B cell (primary cell): ENCODE results near the gene STPG3. TPM values are rescaled to one million over a fixed set of nuclear protein-coding genes. Genes with fewer than 3 reads are reported as not detected.
"Not testable (repeated sequence)": the region's sequence is repeated elsewhere in the genome, so short reads cannot be mapped to it uniquely, and the experiment has no call there.

Source experiments
- ATAC-seq: fragments of 200-7000 bp; cut with Tn5 transposase; one replicate; pipeline ENCODE4 v1.10.0; 2021; ENCODE audit warnings: low read depth, mild to moderate bottlenecking, moderate number of reproducible peaks, moderate library complexity
- CTCF ChIA-PET: fragments of 350-600 bp; sonication (Branson Sonifier 250); formaldehyde crosslinking; loops from one replicate; lab custom pipeline; 2021; ENCODE audit warnings: antibody characterized with exemption, inconsistent platforms; lab: Charles Lee
- POLR2A ChIA-PET: fragments of 350-600 bp; sonication (Branson Sonifier 250); formaldehyde crosslinking; loops from one replicate; lab custom pipeline; 2021; ENCODE audit warnings: antibody characterized with exemption; lab: Charles Lee
- DNase-seq: peaks from one replicate; pipeline ENCODE4 v3.0.0; 2013
- H2AFZ ChIP-seq: 2 replicates; pipeline ENCODE4 v1.6.1; 2012; ENCODE audit warnings: mild to moderate bottlenecking, low read depth, low read length; ENCODE audit not compliant: insufficient read depth, poor library complexity, severe bottlenecking
- H3K27ac ChIP-seq, 2 donors: 1 replicate in 1 of 2; 2 replicates in 1 of 2; pipeline ENCODE4 v1.5.1; 2012 to 2013; ENCODE audit warnings: low read length in 2 of 2, mild to moderate bottlenecking in 2 of 2, moderate library complexity in 1 of 2
- H3K27me3 ChIP-seq, 4 experiments: fragments of 200-600 bp in 1 of 4; sonication (generic) in 1 of 4; replicated peaks in 1 of 4; 1 replicate in 2 of 4; 2 replicates in 2 of 4; pipeline versions ENCODE4 v1.6.1 to v1.7.0; 2013 to 2016; ENCODE audit warnings: low read length in 3 of 4, mild to moderate bottlenecking in 2 of 4, mixed read lengths in 1 of 4, moderate library complexity in 1 of 4; ENCODE audit not compliant: insufficient read depth in 4 of 4, control insufficient read depth in 3 of 4; ENCODE audit errors: control extremely low read depth in 1 of 4
- H3K36me3 ChIP-seq, 2 experiments: replicated peaks in 1 of 2; 1 replicate in 1 of 2; 2 replicates in 1 of 2; pipeline versions ENCODE4 v1.6.1 to v1.7.1; 2013; ENCODE audit warnings: low read length in 1 of 2; ENCODE audit not compliant: insufficient read depth in 2 of 2, control insufficient read depth in 1 of 2; ENCODE audit errors: control extremely low read depth in 1 of 2, extremely low read depth in 1 of 2
- H3K4me1 ChIP-seq, 2 donors: fragments of 200-600 bp in 1 of 2; sonication (generic) in 1 of 2; 1 replicate in 1 of 2; 2 replicates in 1 of 2; pipeline versions ENCODE4 v1.5.1 to v1.6.1; 2013 to 2017; ENCODE audit warnings: low read length in 2 of 2; ENCODE audit not compliant: control insufficient read depth in 2 of 2, insufficient read depth in 2 of 2
- H3K4me2 ChIP-seq: replicated peaks from 2 replicates; pipeline ENCODE3; 2012; ENCODE audit warnings: mild to moderate bottlenecking, low read depth, low read length; ENCODE audit not compliant: poor library complexity, severe bottlenecking
- H3K4me3 ChIP-seq, 5 experiments: fragments of 200-600 bp in 1 of 5; sonication (generic) in 1 of 5; 1 replicate in 3 of 5; 2 replicates in 2 of 5; pipeline versions ENCODE4 v1.5.1 to v1.7.0; 2011 to 2016; ENCODE audit warnings: low read length in 4 of 5, mild to moderate bottlenecking in 4 of 5, low read depth in 2 of 5, control low read depth in 1 of 5, moderate library complexity in 1 of 5; ENCODE audit not compliant: insufficient read depth in 1 of 5; ENCODE audit errors: control extremely low read depth in 1 of 5, extremely low read depth in 1 of 5
- H3K79me2 ChIP-seq: fragments of 200-600 bp; sonication (generic); one replicate; pipeline ENCODE4 v1.6.0; 2016; ENCODE audit warnings: low read length; ENCODE audit not compliant: control insufficient read depth, insufficient read depth
- H3K9ac ChIP-seq: fragments of 200-600 bp; sonication (generic); 2 replicates; pipeline ENCODE4 v1.6.1; 2017; ENCODE audit warnings: mild to moderate bottlenecking, low read length, moderate library complexity
- H3K9me3 ChIP-seq, 3 donors: one replicate each; pipeline versions ENCODE4 v1.6.1 to v1.7.1; 2013; ENCODE audit warnings: low read length in 2 of 3; ENCODE audit not compliant: control insufficient read depth in 2 of 3, insufficient read depth in 1 of 3; ENCODE audit errors: control extremely low read depth in 1 of 3
- H4K20me1 ChIP-seq: 2 replicates; pipeline ENCODE4 v1.6.0; 2012; ENCODE audit warnings: mild to moderate bottlenecking, low read length; ENCODE audit not compliant: insufficient read depth, control insufficient read depth, poor library complexity, severe bottlenecking
- H3K27ac Mint-ChIP-seq: one replicate; pipeline ENCODE4 v1.8.0; 2021; ENCODE audit warnings: mixed read lengths
- H3K27me3 Mint-ChIP-seq: one replicate; pipeline ENCODE4 v1.8.0; 2021; ENCODE audit warnings: mixed read lengths
- H3K4me1 Mint-ChIP-seq: one replicate; pipeline ENCODE4 v1.8.0; 2021; ENCODE audit warnings: mixed read lengths
- H3K4me3 Mint-ChIP-seq: one replicate; pipeline ENCODE4 v1.8.0; 2021; ENCODE audit warnings: mixed read lengths
- H3K9me3 Mint-ChIP-seq: one replicate; pipeline ENCODE4 v1.8.0; 2022; ENCODE audit warnings: mixed read lengths; ENCODE audit not compliant: insufficient read depth
- EZH2 ChIP-seq: IDR thresholded peaks from 2 replicates; pipeline ENCODE4 v1.6.1; 2012; ENCODE audit warnings: borderline replicate concordance, low read depth, mild to moderate bottlenecking, moderate library complexity, low read length; ENCODE audit not compliant: insufficient read depth, poor library complexity, severe bottlenecking
- WGBS: methylation state at CpG from one replicate; pipeline ENCODE4 v1.1.5; 2013; ENCODE audit warnings: missing lambda C conversion rate; ENCODE audit not compliant: insufficient coverage; 5-methylcytosine and 5-hydroxymethylcytosine counted together
- intact Hi-C: fragments of 100-400 bp; cut with micrococcal nuclease; formaldehyde crosslinking; loops from one replicate; pipeline ENCODE4 v1.10.0; 2022
- polyA plus RNA-seq: library from polyadenylated mRNA; depleted of rRNA; stranded (reverse); fragments of >200 nt; gene quantifications from 2 replicates; pipeline ENCODE4 v1.2.3, GENCODE V29; 2012
- total RNA-seq, 2 donors: library from RNA; stranded (reverse); fragments of 120-200 nt in 1 of 2; gene quantifications; 1 replicate in 1 of 2; 2 replicates in 1 of 2; pipeline versions ENCODE4 v1.2.3 to v1.2.4, GENCODE V29; 2013 to 2022
- TF ChIP-seq, protein P1 (sequence below): fragments of 200-600 bp; IDR thresholded peaks from one replicate; pipeline ENCODE4 v1.8.0; 2022; ENCODE audit warnings: antibody characterized with exemption, mild to moderate bottlenecking

The STPG3 gene
- total and polyA plus RNA-seq, 2 donors (not counting 1 experiment from before 2014, with no cell fraction given), result not detected

DNA sequence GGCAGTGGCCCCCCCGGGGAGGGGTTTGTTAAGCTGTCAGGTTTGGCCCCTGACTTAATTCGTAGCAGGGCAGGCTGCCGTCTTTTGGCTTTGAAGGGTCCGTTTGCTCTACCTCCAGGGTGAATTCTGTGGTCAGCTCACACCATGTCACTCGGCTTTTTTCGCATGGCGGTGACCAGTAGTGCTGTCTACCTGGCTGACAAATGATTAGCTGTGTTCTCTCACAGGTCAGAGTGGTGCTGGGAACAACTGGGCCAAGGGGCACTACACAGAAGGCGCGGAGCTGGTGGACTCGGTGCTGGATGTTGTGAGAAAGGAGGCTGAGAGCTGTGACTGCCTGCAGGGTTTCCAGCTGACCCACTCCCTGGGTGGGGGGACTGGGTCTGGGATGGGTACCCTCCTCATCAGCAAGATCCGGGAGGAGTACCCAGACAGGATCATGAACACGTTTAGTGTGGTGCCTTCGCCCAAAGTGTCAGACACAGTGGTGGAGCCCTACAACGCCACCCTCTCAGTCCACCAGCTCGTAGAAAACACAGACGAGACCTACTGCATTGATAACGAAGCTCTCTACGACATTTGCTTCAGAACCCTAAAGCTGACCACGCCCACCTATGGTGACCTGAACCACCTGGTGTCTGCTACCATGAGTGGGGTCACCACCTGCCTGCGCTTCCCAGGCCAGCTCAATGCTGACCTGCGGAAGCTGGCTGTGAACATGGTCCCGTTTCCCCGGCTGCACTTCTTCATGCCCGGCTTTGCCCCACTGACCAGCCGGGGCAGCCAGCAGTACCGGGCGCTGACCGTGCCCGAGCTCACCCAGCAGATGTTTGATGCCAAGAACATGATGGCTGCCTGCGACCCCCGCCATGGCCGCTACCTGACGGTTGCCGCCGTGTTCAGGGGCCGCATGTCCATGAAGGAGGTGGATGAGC lies 8.6 kb upstream of the STPG3 start:
- H3K4me1 Mint-ChIP-seq, result peaks cover 33% of the 10 kb centered on the region
- ChIA-PET POLR2A (interaction anchor here (0.6 to 2.1 kb wide), 7 partner anchors 11 to 250 kb away, joined by 3 to 15 read pairs (median 4); partner anchors contain the start of genes MAN1B1, PAXX and TOR4A), CTCF (interaction anchor here (0.6 to 8.9 kb wide), 3 partner anchors 12 to 380 kb away, joined by 3 to 76 read pairs (median 8); partner anchors contain the start of genes CYSRT1, RNF208 and RNF224)
- H4K20me1 ChIP-seq, result peaks cover 50% of the 10 kb centered on the region
- WGBS, result 92% methylated on average over 33 of the region's 36 CpGs
- no peak for ATAC-seq
- peak overlapping the region; percentile 82 for H3K27ac Mint-ChIP-seq
- peaks cover 0 to 20% of the 10 kb centered on the region in 2 experiments for H3K36me3 ChIP-seq
- H3K4me2 ChIP-seq, result peak overlapping the region; percentile 96
- DNase-seq, result peak; percentile 34
- H3K9me3 ChIP-seq, result no peaks in the 10 kb centered on the region
- no peak for TF ChIP-seq EZH2
- TF ChIP-seq, protein P1, sequence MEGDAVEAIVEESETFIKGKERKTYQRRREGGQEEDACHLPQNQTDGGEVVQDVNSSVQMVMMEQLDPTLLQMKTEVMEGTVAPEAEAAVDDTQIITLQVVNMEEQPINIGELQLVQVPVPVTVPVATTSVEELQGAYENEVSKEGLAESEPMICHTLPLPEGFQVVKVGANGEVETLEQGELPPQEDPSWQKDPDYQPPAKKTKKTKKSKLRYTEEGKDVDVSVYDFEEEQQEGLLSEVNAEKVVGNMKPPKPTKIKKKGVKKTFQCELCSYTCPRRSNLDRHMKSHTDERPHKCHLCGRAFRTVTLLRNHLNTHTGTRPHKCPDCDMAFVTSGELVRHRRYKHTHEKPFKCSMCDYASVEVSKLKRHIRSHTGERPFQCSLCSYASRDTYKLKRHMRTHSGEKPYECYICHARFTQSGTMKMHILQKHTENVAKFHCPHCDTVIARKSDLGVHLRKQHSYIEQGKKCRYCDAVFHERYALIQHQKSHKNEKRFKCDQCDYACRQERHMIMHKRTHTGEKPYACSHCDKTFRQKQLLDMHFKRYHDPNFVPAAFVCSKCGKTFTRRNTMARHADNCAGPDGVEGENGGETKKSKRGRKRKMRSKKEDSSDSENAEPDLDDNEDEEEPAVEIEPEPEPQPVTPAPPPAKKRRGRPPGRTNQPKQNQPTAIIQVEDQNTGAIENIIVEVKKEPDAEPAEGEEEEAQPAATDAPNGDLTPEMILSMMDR, result no peak
- H3K79me2 ChIP-seq, result peaks cover 51% of the 10 kb centered on the region
- intact Hi-C loops, result no loop called here
- H3K27me3 ChIP-seq, result no peaks in the 10 kb centered on the region
- no peak overlapping the region for H2AFZ ChIP-seq
- peak overlapping the region in 1 of 2 donors; percentile 38 for H3K27ac ChIP-seq
- peaks cover 18 to 38% of the 10 kb centered on the region in 2 donors for H3K4me1 ChIP-seq
- no peaks in the 10 kb centered on the region for H3K27me3 Mint-ChIP-seq
- H3K4me3 Mint-ChIP-seq, result peak overlapping the region; percentile 87
- peak overlapping the region; percentile 80 for H3K9ac ChIP-seq
- H3K9me3 Mint-ChIP-seq, result no peaks in the 10 kb centered on the region
- H3K4me3 ChIP-seq, result peak overlapping the region; percentile 5 to 76 (median 55)

DNA sequence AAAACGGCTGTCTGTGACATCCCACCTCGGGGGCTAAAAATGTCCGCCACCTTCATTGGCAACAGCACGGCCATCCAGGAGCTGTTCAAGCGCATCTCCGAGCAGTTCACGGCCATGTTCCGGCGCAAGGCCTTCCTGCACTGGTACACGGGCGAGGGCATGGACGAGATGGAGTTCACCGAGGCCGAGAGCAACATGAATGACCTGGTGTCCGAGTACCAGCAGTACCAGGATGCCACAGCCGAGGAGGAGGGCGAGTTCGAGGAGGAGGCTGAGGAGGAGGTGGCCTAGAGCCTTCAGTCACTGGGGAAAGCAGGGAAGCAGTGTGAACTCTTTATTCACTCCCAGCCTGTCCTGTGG lies 7.8 kb upstream of the STPG3 start:
- H3K4me1 ChIP-seq, result peaks cover 18 to 31% of the 10 kb centered on the region in 2 donors
- H3K4me1 Mint-ChIP-seq, result peaks cover 30% of the 10 kb centered on the region
- ChIA-PET CTCF (interaction anchor here (1.6 kb wide), 1 partner anchor 11 kb away, joined by 8 read pairs; no protein-coding TSS in a partner anchor), POLR2A (interaction anchor here (0.6 to 2.1 kb wide), 2 partner anchors 11 to 251 kb away, joined by 4 to 15 read pairs; partner anchors contain the start of gene PAXX)
- DNase-seq, H3K4me3 ChIP-seq, H3K9me3 ChIP-seq, H3K9me3 Mint-ChIP-seq, H3K4me2 ChIP-seq, H3K27ac ChIP-seq, H3K27me3 Mint-ChIP-seq, H3K27me3 ChIP-seq, H3K9ac ChIP-seq, ATAC-seq, intact Hi-C loops, H2AFZ ChIP-seq: not testable (repeated sequence)
- H3K36me3 ChIP-seq, result peaks cover 0 to 20% of the 10 kb centered on the region in 2 experiments
- peak overlapping the region; percentile 87 for H3K4me3 Mint-ChIP-seq
- WGBS, result 91% methylated on average over 10 of the region's 18 CpGs
- peaks cover 44% of the 10 kb centered on the region for H3K79me2 ChIP-seq
- peaks cover 43% of the 10 kb centered on the region for H4K20me1 ChIP-seq
- peak overlapping the region; percentile 65 for H3K27ac Mint-ChIP-seq
